IPS DF 6.9 (cell line): ENCODE measurements around the gene CCR9.

ENCODE experiments used
- DNase-seq: peaks from one replicate; pipeline ENCODE4 v3.0.0-alpha.2; 2013; ENCODE audit warnings: low read depth, low spot score
- H3K27ac ChIP-seq: one replicate; pipeline ENCODE4 v1.5.1; 2013; ENCODE audit warnings: low read length, control low read depth
- H3K27me3 ChIP-seq: 2 replicates; pipeline ENCODE4 v1.6.1; 2013; ENCODE audit warnings: mild to moderate bottlenecking, low read length; ENCODE audit not compliant: control insufficient read depth, insufficient read depth
- H3K36me3 ChIP-seq: 2 replicates; pipeline ENCODE4 v1.6.1; 2013; ENCODE audit warnings: low read length; ENCODE audit not compliant: control insufficient read depth, insufficient read depth
- H3K4me1 ChIP-seq: 2 replicates; pipeline ENCODE4 v1.6.1; 2013; ENCODE audit warnings: low read length; ENCODE audit not compliant: control insufficient read depth, insufficient read depth
- H3K4me3 ChIP-seq: 2 replicates; pipeline ENCODE4 v1.5.1; 2013; ENCODE audit warnings: mild to moderate bottlenecking, low read length
- H3K9me3 ChIP-seq: 2 replicates; pipeline ENCODE4 v1.6.1; 2013; ENCODE audit warnings: low read length, inconsistent platforms; ENCODE audit not compliant: control insufficient read depth, insufficient read depth
- WGBS: extraction: QIAGEN DNeasy Blood & Tissue Kit; methylation state at CpG from one replicate; pipeline ENCODE4 v1.1.7; 2013; ENCODE audit warnings: mixed read lengths, missing lambda C conversion rate; ENCODE audit not compliant: insufficient read length, insufficient coverage; 5-methylcytosine and 5-hydroxymethylcytosine counted together

CCR9 gene

DNA sequence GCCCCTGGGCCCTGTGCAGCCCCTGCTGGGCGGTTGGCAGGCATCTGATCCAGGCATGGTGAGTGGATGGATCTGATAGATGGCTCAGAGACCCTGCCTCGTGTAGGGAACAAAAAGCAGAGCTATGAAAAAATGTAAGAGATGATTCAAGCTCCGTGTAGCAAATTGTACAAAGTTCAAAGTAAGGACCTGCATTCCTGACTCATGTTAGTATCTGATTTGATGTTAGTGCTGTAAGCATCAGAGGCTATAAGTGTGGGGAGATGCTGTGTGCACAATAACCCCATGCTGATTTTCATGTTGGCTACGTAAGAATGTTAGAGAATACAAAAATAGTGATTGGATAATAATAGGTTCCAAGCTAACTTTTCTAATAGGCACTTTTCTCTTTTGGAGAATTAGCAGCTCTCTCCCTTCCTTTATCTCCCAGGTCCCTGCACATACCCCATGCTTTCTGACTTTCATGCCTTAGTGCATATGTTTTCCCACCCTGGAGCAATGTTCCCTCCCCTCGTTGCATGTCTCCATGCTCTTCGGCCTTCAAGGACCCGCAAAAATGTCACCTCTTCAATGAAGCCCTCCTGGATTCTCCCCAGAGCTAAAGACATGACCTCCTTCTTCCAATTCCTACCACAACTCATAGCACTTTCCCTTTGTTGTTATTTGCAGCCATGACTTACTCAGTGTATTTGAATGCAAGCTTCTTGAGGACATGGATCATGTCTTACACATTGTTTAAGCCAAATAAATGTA is 1.6 kb downstream of the CCR9 start:
- no CpG with 5 or more reads among the region's 7 CpGs for WGBS
- Histone ChIP-seq H3K4me1 (no peaks in the 10 kb centered on the region; the same call in 1 of the 2 replicates), H3K27me3 (no peaks in the 10 kb centered on the region), H3K4me3 (no peak overlapping the region), H3K36me3 (no peaks in the 10 kb centered on the region), H3K9me3 (no peaks in the 10 kb centered on the region), H3K27ac (no peak overlapping the region)
- no peak for DNase-seq

DNA sequence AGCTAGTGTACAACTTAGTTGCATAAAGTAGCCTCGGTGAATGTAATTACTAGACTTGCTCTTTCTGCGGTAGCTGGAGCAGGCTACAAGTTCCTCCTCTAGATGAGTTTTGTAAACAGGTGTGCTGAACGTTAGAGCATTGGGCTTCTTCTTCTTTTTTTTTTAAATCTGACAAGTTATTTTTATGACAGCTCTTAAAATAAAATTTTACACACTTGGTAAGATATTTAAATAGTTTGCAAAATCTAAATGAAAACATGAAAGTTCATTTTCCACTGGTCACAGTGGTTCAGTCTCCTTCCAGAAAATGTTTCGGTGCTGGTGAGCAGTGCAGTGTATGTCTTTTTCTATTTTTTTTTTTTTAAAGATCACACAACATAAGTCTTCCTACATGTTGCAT is 3.0 kb downstream of the CCR9 start:
- no CpG with 5 or more reads among the region's 4 CpGs for WGBS
- Histone ChIP-seq H3K27ac (no peak overlapping the region), H3K36me3 (no peaks in the 10 kb centered on the region), H3K4me3 (no peak overlapping the region), H3K4me1 (no peaks in the 10 kb centered on the region; the same call in 1 of the 2 replicates), H3K27me3 (no peaks in the 10 kb centered on the region), H3K9me3 (no peaks in the 10 kb centered on the region)
- DNase-seq = no peak

DNA sequence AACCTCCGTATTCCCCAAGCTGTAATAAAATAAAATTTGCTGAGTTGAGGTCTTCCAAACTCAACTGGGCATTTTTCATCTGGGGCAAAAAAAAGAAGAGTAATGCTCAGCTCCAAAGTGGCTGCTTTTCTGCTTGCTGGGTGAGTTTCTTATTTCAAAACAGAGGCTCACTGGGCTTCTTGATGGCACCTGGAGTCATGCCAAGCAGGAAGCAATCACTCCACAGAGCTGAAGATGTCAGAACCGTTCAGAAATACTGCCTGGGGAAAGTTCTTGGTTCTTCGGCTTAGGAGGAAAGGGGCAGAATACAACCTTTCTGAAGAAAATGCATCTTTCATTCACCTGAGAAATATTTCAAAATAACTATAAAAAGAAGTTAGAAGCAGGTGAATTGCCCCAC is 4.1 kb downstream of the CCR9 start:
- H3K9me3 ChIP-seq = no peaks in the 10 kb centered on the region
- no peaks in the 10 kb centered on the region for H3K27me3 ChIP-seq
- H3K36me3 ChIP-seq = no peaks in the 10 kb centered on the region
- H3K27ac ChIP-seq = no peak overlapping the region
- no peak overlapping the region for H3K4me3 ChIP-seq
- H3K4me1 ChIP-seq = no peaks in the 10 kb centered on the region; the same call in 1 of the 2 replicates
- WGBS = no CpG with 5 or more reads among the region's 3 CpGs
- no peak for DNase-seq

DNA sequence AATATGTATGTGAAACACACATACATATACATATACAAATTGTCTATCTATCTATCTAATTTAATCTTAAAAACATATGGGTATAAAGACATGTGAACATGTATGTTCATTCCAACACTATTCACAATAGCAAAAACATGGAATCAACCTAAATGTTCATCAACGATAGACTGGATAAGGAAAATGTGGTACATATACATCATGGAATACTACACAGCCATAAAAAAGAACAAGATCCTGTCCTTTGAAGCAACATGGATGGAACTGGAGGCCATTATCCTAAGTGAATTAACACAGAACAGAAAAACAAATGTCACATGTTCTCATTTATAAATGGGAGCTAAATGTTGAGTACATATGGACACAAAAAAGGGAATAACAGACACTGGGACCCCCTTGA is 5.8 kb downstream of the CCR9 start:
- Histone ChIP-seq H3K36me3 (no peaks in the 10 kb centered on the region), H3K27me3 (no peaks in the 10 kb centered on the region), H3K27ac (no peak overlapping the region), H3K9me3 (no peaks in the 10 kb centered on the region), H3K4me3 (no peak overlapping the region), H3K4me1 (no peaks in the 10 kb centered on the region)
- no CpG with 5 or more reads among the region's 1 CpG for WGBS
- no peak for DNase-seq

DNA sequence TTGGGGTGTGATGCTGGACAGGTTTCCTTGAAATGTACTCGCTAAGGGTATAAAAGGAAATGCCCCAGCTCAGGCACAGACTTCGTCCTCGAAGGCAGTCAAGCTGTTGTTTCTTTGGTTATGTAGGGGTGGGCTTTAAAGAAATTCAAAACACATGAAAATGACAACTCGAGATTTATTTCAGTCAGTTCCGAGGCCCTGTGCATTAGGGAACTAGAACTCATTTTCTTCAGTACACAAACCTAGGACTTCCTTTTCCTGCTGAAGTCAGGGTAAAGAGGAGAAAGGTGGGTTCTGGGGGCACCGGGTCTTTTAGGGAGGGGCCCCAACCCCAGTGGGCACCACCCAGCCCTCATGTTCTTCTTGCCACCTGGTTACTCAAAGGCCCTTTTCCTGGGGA is 7.7 kb downstream of the CCR9 start:
- Histone ChIP-seq H3K27ac (no peak overlapping the region), H3K27me3 (no peaks in the 10 kb centered on the region), H3K36me3 (no peaks in the 10 kb centered on the region), H3K4me1 (no peaks in the 10 kb centered on the region), H3K4me3 (no peak overlapping the region), H3K9me3 (no peaks in the 10 kb centered on the region)
- WGBS = no CpG with 5 or more reads among the region's 6 CpGs
- no peak for DNase-seq

DNA sequence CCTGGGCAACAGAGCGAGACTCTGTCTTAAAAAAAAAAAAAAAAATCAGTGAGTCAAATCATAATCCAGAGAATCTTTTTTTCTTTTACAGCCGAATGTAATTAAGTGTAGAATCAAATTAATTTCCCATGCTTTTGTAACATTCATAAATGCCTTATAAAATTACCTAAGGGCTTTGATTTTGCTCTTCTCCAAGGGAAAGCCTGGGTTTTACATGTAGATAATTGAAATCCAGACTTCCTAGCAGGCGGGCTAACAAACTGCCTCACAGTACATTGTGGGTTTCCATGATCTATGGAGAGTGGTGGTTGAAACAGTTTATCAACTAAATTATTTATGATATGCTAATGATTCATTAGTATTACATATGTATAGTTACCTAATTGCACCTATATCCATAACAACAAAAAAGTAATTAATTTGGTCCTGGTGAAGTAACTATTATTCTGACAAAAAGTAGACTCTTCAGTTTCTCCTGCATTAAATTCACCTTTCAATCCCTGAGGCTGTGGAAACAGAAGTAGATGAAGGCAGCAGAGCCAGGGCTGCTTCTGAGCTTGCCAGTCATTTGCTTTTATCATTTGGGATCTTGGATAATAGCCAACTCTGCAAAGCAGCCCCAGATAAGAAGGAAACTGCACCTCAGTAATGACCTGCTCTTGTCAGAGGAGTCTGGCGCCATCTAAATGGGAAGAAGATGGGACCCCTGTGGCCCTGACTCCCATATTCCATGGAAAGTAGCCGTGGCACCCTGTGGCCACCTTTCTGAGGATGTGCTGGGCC is 9.5 kb downstream of the CCR9 start:
- no CpG with 5 or more reads among the region's 5 CpGs for WGBS

DNA sequence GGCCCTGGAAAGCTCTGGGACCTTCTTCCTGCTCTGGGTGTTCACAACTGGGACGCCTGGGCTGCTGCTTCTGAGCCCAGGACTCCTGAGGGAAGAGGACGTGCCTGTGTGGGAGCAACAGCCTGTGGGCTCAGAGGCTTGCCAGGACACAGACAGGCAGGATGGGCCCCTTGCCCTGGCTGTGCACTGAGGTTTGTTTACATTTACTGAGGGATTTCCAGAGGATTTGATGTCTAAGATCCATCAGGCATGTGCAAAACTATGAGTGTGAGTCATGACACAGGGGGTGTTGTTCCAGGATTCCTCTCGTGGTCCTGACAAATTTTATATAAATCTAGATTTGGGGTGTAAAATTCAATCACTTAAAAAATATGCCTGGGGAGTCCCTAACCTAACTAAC is 10.6 kb downstream of the CCR9 start:
- DNase-seq = no peak
- H3K27ac ChIP-seq = no peak overlapping the region
- H3K9me3 ChIP-seq = no peaks in the 10 kb centered on the region
- no peak overlapping the region for H3K4me3 ChIP-seq
- H3K27me3 ChIP-seq = no peaks in the 10 kb centered on the region
- WGBS = no CpG with 5 or more reads among the region's 3 CpGs
- no peaks in the 10 kb centered on the region for H3K36me3 ChIP-seq
- H3K4me1 ChIP-seq = no peaks in the 10 kb centered on the region

More for the DNA sequence above, 9.5 kb downstream of the CCR9 start:
- DNase-seq = no peak
- H3K27ac ChIP-seq = no peak overlapping the region
- H3K4me3 ChIP-seq = no peak overlapping the region
- H3K27me3 ChIP-seq = no peaks in the 10 kb centered on the region
- no peaks in the 10 kb centered on the region for H3K4me1 ChIP-seq
- no peaks in the 10 kb centered on the region for H3K36me3 ChIP-seq
- H3K9me3 ChIP-seq = no peaks in the 10 kb centered on the region

DNA sequence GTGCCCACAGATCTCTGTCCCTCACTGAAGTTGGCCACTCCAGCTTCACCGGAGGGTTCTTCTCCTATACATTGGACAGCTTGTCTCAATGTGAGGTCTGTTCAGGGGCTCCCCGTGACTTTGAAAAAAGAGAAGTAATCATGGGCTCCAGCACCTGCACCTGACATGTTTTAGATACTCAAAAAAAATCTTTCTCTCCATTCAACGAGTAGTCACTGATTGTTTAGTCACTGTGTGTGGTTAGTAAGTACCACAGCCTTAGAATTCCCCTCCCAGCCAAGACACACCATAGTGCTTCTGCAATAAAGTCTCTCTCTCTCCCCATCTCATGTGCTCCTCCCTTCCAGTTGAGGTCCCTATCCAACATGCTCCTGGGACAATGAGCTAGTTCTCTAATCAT is 18.6 kb downstream of the CCR9 start:
- Histone ChIP-seq H3K27ac (no peak overlapping the region), H3K9me3 (no peaks in the 10 kb centered on the region), H3K4me1 (no peaks in the 10 kb centered on the region), H3K4me3 (no peak overlapping the region), H3K36me3 (no peaks in the 10 kb centered on the region), H3K27me3 (no peaks in the 10 kb centered on the region)
- DNase-seq = no peak
- WGBS = no CpG with 5 or more reads among the region's 3 CpGs

DNA sequence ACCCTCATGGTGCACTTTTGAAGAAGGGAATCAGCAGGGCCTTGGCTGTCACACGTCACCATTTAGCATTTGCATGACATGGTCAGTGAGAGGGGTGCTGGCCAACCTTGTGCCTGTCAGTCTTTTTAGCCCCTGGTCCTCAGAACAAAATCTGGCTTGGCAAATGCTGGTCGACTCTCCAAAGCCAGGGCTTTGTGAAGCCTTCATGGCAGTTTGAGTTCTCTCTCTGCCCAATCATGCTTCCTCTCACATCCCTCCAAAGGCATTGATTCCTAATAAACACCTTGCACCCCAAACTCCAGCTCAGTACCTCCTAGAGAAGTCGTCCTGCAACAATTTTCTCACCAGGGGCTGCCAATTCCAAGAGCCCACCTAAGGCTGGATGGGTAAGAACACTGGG is 19.4 kb downstream of the CCR9 start:
- Histone ChIP-seq H3K27ac (no peak overlapping the region), H3K36me3 (no peaks in the 10 kb centered on the region), H3K4me3 (no peak overlapping the region), H3K27me3 (no peaks in the 10 kb centered on the region), H3K9me3 (no peaks in the 10 kb centered on the region), H3K4me1 (no peaks in the 10 kb centered on the region)
- no peak for DNase-seq
- no CpG with 5 or more reads among the region's 3 CpGs for WGBS

DNA sequence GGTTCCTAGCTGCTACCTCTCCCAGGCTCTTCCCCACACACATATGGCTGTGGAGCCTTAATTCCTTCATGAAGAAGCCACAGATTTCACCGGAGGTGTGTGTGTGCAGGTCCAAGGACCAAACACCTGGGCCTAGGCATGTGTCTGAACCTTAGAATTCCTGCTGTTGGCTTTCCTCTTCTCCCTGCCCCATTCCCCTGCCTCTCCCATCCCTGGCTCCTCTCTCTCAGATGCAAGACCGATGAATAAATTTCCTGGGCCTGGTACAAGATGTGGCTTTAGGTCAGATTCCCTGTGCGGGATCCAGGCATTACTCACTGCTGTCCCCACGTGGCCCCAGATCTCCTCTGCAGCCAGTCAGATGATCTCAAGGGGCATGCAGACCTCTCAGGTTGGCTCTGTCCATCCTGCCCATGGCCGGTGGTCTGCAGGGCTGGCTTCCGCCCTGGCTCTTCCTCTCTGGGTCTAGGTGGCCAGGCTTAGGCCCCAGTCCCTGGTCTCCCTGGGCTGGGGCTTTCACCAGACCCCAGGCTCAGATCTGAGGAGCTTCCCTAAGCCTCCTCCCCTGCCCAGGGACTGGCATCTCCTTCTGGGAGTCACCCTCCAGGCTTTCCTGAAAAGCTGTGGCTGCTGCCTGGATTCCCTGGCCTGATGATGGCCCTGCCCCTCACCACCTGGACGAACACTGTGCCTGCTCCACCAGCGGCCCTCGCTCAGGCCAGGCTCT is 20.5 kb downstream of the CCR9 start:
- no peaks in the 10 kb centered on the region for H3K27me3 ChIP-seq
- no peak overlapping the region for H3K4me3 ChIP-seq
- DNase-seq = no peak
- no peaks in the 10 kb centered on the region for H3K36me3 ChIP-seq
- no peaks in the 10 kb centered on the region for H3K4me1 ChIP-seq
- no CpG with 5 or more reads among the region's 9 CpGs for WGBS
- no peak overlapping the region for H3K27ac ChIP-seq
- no peaks in the 10 kb centered on the region for H3K9me3 ChIP-seq
